Neural cell (in vitro differentiated cells): Measurements from ENCODE around the gene FBXO11. TPM values are rescaled to one million over a fixed set of nuclear protein-coding genes. Genes with fewer than 3 reads are reported as not detected.

Source experiments
- H2AFZ ChIP-seq: fragments of 200-600, 300-800 bp; sonication (generic), shearing (Covaris generic); 2 replicates; pipeline ENCODE4 v1.6.0; 2014; ENCODE audit warnings: low read depth, mild to moderate bottlenecking, antibody characterized with exemption, low read length, moderate library complexity
- H3F3A ChIP-seq: fragments of 200-600 bp; shearing (Covaris generic); 2 replicates; pipeline ENCODE4 v1.6.1; 2016; ENCODE audit warnings: mild to moderate bottlenecking, moderate library complexity, mixed read lengths, antibody characterized with exemption, low read length; ENCODE audit not compliant: insufficient read depth, poor library complexity, severe bottlenecking
- H3K27ac ChIP-seq: fragments of 200-600, 300-800 bp; sonication (generic), shearing (Covaris generic); 2 replicates; pipeline ENCODE4 v1.5.1; 2014; ENCODE audit warnings: mild to moderate bottlenecking, low read length, moderate library complexity
- H3K27me3 ChIP-seq: fragments of 300-800, 200-600 bp; sonication (generic), shearing (Covaris generic); 2 replicates; pipeline ENCODE4 v1.6.0; 2014; ENCODE audit warnings: mild to moderate bottlenecking, low read depth, low read length, moderate library complexity; ENCODE audit not compliant: insufficient read depth
- H3K36me3 ChIP-seq: fragments of 300-800, 200-600 bp; sonication (generic), shearing (Covaris generic); 2 replicates; pipeline ENCODE4 v1.5.1; 2014; ENCODE audit warnings: mild to moderate bottlenecking, antibody characterized with exemption, low read length, moderate library complexity; ENCODE audit not compliant: insufficient read depth
- H3K4me2 ChIP-seq: fragments of 300-800, 200-600 bp; sonication (generic), shearing (Covaris generic); 2 replicates; pipeline ENCODE4 v1.6.0; 2014; ENCODE audit warnings: mild to moderate bottlenecking, low read length
- H3K4me3 ChIP-seq: fragments of 300-800, 200-600 bp; sonication (generic), shearing (Covaris generic); 2 replicates; pipeline ENCODE4 v1.5.1; 2014; ENCODE audit warnings: mild to moderate bottlenecking, low read length, moderate library complexity
- H3K79me2 ChIP-seq: fragments of 200-600 bp; shearing (Covaris generic); replicated peaks from 2 replicates; pipeline ENCODE4 v1.6.0; 2014; ENCODE audit warnings: mild to moderate bottlenecking, low read length, moderate library complexity; ENCODE audit not compliant: insufficient read depth
- H3K9ac ChIP-seq: fragments of 300-800, 200-600 bp; sonication (generic), shearing (Covaris generic); 2 replicates; pipeline ENCODE4 v1.6.1; 2016; ENCODE audit warnings: mild to moderate bottlenecking, low read length, mixed read lengths
- H3K9me2 ChIP-seq: fragments of 200-600 bp; shearing (Covaris generic); 2 replicates; pipeline ENCODE4 v1.6.1; 2016; ENCODE audit warnings: mild to moderate bottlenecking, low read length, mixed read lengths; ENCODE audit not compliant: insufficient read depth
- H3K9me3 ChIP-seq: fragments of 200-600, 300-800 bp; sonication (generic), shearing (Covaris generic); 2 replicates; pipeline ENCODE4 v1.6.1; 2016; ENCODE audit warnings: mild to moderate bottlenecking, mixed run types, low read length, moderate library complexity, mixed read lengths
- H4K20me1 ChIP-seq: fragments of 200-600 bp; shearing (Covaris generic); 2 replicates; pipeline ENCODE4 v1.6.1; 2016; ENCODE audit warnings: mild to moderate bottlenecking, mixed run types; ENCODE audit not compliant: insufficient read depth
- CTCF ChIP-seq: fragments of 450-650 bp; IDR thresholded peaks from 2 replicates; pipeline ENCODE4 v1.5.1; 2014; ENCODE audit warnings: antibody characterized with exemption, mild to moderate bottlenecking, moderate library complexity; ENCODE audit not compliant: poor library complexity, severe bottlenecking
- EP300 ChIP-seq: fragments of 450-650 bp; conservative IDR thresholded peaks from 2 replicates; pipeline ENCODE4 v1.6.1; 2014; ENCODE audit warnings: antibody characterized with exemption, mild to moderate bottlenecking, moderate library complexity; ENCODE audit not compliant: poor library complexity, severe bottlenecking
- EZH2 ChIP-seq: fragments of 200-600, 300-800 bp; shearing (Covaris generic), sonication (generic); IDR thresholded peaks from 2 replicates; pipeline ENCODE4 v1.6.1; 2014; ENCODE audit warnings: antibody characterized with exemption, low read length, borderline replicate concordance, mild to moderate bottlenecking; ENCODE audit not compliant: insufficient read depth, poor library complexity, severe bottlenecking
- MXI1 ChIP-seq: fragments of 450-650 bp; conservative IDR thresholded peaks from 2 replicates; pipeline ENCODE4 v1.6.1; 2014; ENCODE audit warnings: antibody characterized with exemption, mild to moderate bottlenecking; ENCODE audit not compliant: poor library complexity, severe bottlenecking
- POLR2AphosphoS5 ChIP-seq: IDR thresholded peaks from 2 replicates; pipeline ENCODE4 v1.6.1; 2012
- RAD21 ChIP-seq: fragments of 450-650 bp; conservative IDR thresholded peaks from 2 replicates; pipeline ENCODE4 v1.6.1; 2014; ENCODE audit warnings: antibody characterized with exemption, mild to moderate bottlenecking, moderate library complexity
- REST ChIP-seq: IDR thresholded peaks from 2 replicates; pipeline ENCODE4 v1.6.1; 2012; ENCODE audit warnings: borderline replicate concordance
- SMC3 ChIP-seq: fragments of 450-650 bp; conservative IDR thresholded peaks from 2 replicates; pipeline ENCODE4 v1.6.1; 2014; ENCODE audit warnings: antibody characterized with exemption, mild to moderate bottlenecking, moderate library complexity; ENCODE audit not compliant: poor library complexity
- TAF1 ChIP-seq: IDR thresholded peaks from 2 replicates; pipeline ENCODE4 v1.6.1; 2012; ENCODE audit warnings: low read depth
- polyA plus RNA-seq: library from polyadenylated mRNA; depleted of rRNA; stranded (reverse); fragments of >200 nt; gene quantifications from 2 replicates; pipeline ENCODE4 v1.2.3, GENCODE V29; 2014

Gene FBXO11
- polyA plus RNA-seq, 1 donor from 2014 or later = 132 TPM

GRCh38 chr2:47843407-47843806 lies 62.9 kb downstream of the FBXO11 start:
- H3K9ac ChIP-seq = no peak overlapping the region
- no peaks in the 10 kb centered on the region for H3K27me3 ChIP-seq
- H3K4me2 ChIP-seq = no peak overlapping the region
- no peaks in the 10 kb centered on the region for H3K9me2 ChIP-seq
- no peaks in the 10 kb centered on the region for H3F3A ChIP-seq
- no peak overlapping the region for H3K4me3 ChIP-seq
- peaks cover 8% of the 10 kb centered on the region for H3K36me3 ChIP-seq
- peaks cover 63% of the 10 kb centered on the region for H3K79me2 ChIP-seq
- peaks cover 12% of the 10 kb centered on the region for H4K20me1 ChIP-seq
- no peaks in the 10 kb centered on the region for H3K9me3 ChIP-seq
- no peak overlapping the region for H2AFZ ChIP-seq
- TF ChIP-seq EP300 (no peak), SMC3 (no peak), REST (no peak), TAF1 (no peak), POLR2AphosphoS5 (no peak), MXI1 (no peak), EZH2 (no peak), RAD21 (no peak), CTCF (no peak)
- H3K27ac ChIP-seq = no peak overlapping the region

- no peak overlapping the region for H2AFZ ChIP-seq
- H3K9ac ChIP-seq = no peak overlapping the region
- H4K20me1 ChIP-seq = peaks cover 12% of the 10 kb centered on the region
- H3F3A ChIP-seq = no peaks in the 10 kb centered on the region
- H3K4me2 ChIP-seq = no peak overlapping the region
- H3K36me3 ChIP-seq = peaks cover 8% of the 10 kb centered on the region
- no peak overlapping the region for H3K4me3 ChIP-seq
- TF ChIP-seq REST = no peak
- TF ChIP-seq RAD21 = no peak
- TF ChIP-seq TAF1 = no peak
- TF ChIP-seq EZH2 = no peak
- no peak for TF ChIP-seq MXI1
- no peak for TF ChIP-seq POLR2AphosphoS5
- no peak for TF ChIP-seq SMC3
- no peak for TF ChIP-seq CTCF
- no peak for TF ChIP-seq EP300
- H3K79me2 ChIP-seq = peaks cover 61% of the 10 kb centered on the region
- no peaks in the 10 kb centered on the region for H3K9me3 ChIP-seq
- H3K9me2 ChIP-seq = no peaks in the 10 kb centered on the region
- H3K27ac ChIP-seq = no peak overlapping the region
- H3K27me3 ChIP-seq = no peaks in the 10 kb centered on the region
Observed at GRCh38 chr2:47842846-47843245, 63.5 kb downstream of the FBXO11 start.
